ENCODE results near the gene CYB561D1. TPM values are rescaled to one million over a fixed set of nuclear protein-coding genes. Genes with fewer than 3 reads are reported as not detected.

The CYB561D1 gene
- total and polyA plus RNA-seq, 2 of the 8 experiments (the other 6 are each of a cell fraction or from before 2014, with no cell fraction given), result 3.6 to 3.8 TPM

GRCh38 chr1:109466452-109467300 lies 27.2 kb upstream of the CYB561D1 start, which contains the start of gene SYPL2:
Gene SYPL2 (plus strand): TSS chr1:109466546. CDS start chr1:109466844, 298 bp downstream.
- H3K56ac ChIP-seq (replicated peaks; ENCODE audit: insufficient read length, low read depth, low read length), result peak within 1 kb of the TSS; percentile 33
- no peak for TF ChIP-seq GTF2F1 (IDR thresholded peaks at IDR 0.05; ENCODE audit: borderline replicate concordance, low read depth, low read length)
- TF ChIP-seq POLR2A (IDR thresholded peaks at IDR 0.05; ENCODE audit: control extremely low read depth in 1 of 2, low read depth in 2 of 2, low read length in 2 of 2), result 0 out of 3 replicates have a peak, but pooled peaks of 1 of the 2 experiments have one; percentile 22
- 0 out of 2 replicates have a peak, but pooled peaks have one; percentile 11 for TF ChIP-seq BACH1 (IDR thresholded peaks at IDR 0.05; ENCODE audit: low read length)
- no peak for TF ChIP-seq NANOG (IDR thresholded peaks at IDR 0.05; ENCODE audit: insufficient read depth, low read depth, low read length, poor library complexity, severe bottlenecking)
- peak; percentile 72 for TF ChIP-seq KDM4A (IDR thresholded peaks at IDR 0.05; ENCODE audit: low read depth, low read length, severe bottlenecking)
- TF ChIP-seq USF2 (IDR thresholded peaks at IDR 0.05; ENCODE audit: low read length), result peak; percentile 71
- no peak for TF ChIP-seq SP4 (IDR thresholded peaks at IDR 0.05; ENCODE audit: low read length)
- TF ChIP-seq EZH2 (IDR thresholded peaks at IDR 0.05; ENCODE audit: low read depth, low read length, severe bottlenecking), result peak; percentile 54
- no peak for TF ChIP-seq MAFK (IDR thresholded peaks at IDR 0.05; ENCODE audit: low read depth, low read length)

More at GRCh38 chr1:109466452-109467300, 27.2 kb upstream of the CYB561D1 start, which contains the start of gene SYPL2:
- Histone ChIP-seq H3K9me3 (ENCODE audit: insufficient read depth in 2 of 2, low read depth in 1 of 2, low read length in 1 of 2) (no peaks in the 10 kb centered on the region), H4K8ac (ENCODE audit: extremely low read depth, insufficient read depth, low read length) (peak within 1 kb of the TSS; percentile 58; the same call in 1 of the 2 replicates), H3K79me2 (ENCODE audit: control insufficient read depth in 1 of 2, insufficient read depth in 2 of 2, low read length in 2 of 2) (no peaks in the 10 kb centered on the region), H3K4me3 (ENCODE audit: extremely low read depth in 1 of 4, insufficient read depth in 2 of 4, low read depth in 3 of 4, low read length in 4 of 4) (peak within 1 kb of the TSS; percentile 61 to 80 (median 64)), H3K27me3 (replicated peaks in 1 of 4; ENCODE audit: control insufficient read depth in 3 of 4, extremely low read depth in 1 of 4, insufficient read depth in 3 of 4, low read length in 3 of 4) (peaks cover 4 to 52% (median 40%) of the 10 kb centered on the region in 4 experiments), H3K14ac (ENCODE audit: insufficient read length) (no peak within 1 kb of the TSS), H4K91ac (replicated peaks; ENCODE audit: insufficient read length, low read length) (no peak within 1 kb of the TSS), H2AFZ (ENCODE audit: low read length) (peak within 1 kb of the TSS; percentile 84), H3K23me2 (ENCODE audit: low read depth, low read length) (peaks cover 8% of the 10 kb centered on the region; the same call in 1 of the 2 replicates), H2BK12ac (ENCODE audit: low read depth, low read length) (no peak within 1 kb of the TSS), H3K18ac (ENCODE audit: extremely low read depth, low read length) (peak within 1 kb of the TSS; percentile 56; the same call in 1 of the 2 replicates), H2BK120ac (replicated peaks; ENCODE audit: low read depth, low read length) (no peak within 1 kb of the TSS), H3K4ac (replicated peaks; ENCODE audit: insufficient read length, low read depth, low read length) (no peak within 1 kb of the TSS), H3K79me1 (ENCODE audit: low read depth, low read length) (no peaks in the 10 kb centered on the region), H3K4me2 (ENCODE audit: insufficient read depth in 1 of 2, low read depth in 2 of 2, low read length in 2 of 2) (peak within 1 kb of the TSS; percentile 88 to 94), H3K4me1 (replicated peaks in 1 of 4; ENCODE audit: control insufficient read depth in 3 of 4, insufficient read depth in 4 of 4, low read length in 3 of 4) (peaks cover 0 to 8% (median 1%) of the 10 kb centered on the region in 4 experiments; a peak in 5 of 7 replicates), H2BK15ac (ENCODE audit: low read length) (no peak within 1 kb of the TSS), H3K36me3 (ENCODE audit: control insufficient read depth in 2 of 4, insufficient read depth in 4 of 4, low read length in 3 of 4) (no peaks in the 10 kb centered on the region), H2AK5ac (ENCODE audit: low read depth, low read length) (no peak within 1 kb of the TSS), H3K9ac (replicated peaks in 1 of 4; ENCODE audit: extremely low read depth in 1 of 4, low read depth in 3 of 4, low read length in 3 of 4) (0 out of 7 replicates have a peak within 1 kb of the TSS, but pooled peaks of 1 of the 4 experiments have one; percentile 2), H3K23ac (ENCODE audit: insufficient read length) (no peak within 1 kb of the TSS), H2BK5ac (ENCODE audit: low read depth, low read length) (no peak within 1 kb of the TSS), H4K5ac (ENCODE audit: insufficient read length, low read depth, low read length) (no peak within 1 kb of the TSS), H3K27ac (ENCODE audit: low read depth, low read length) (no peak within 1 kb of the TSS), H4K20me1 (replicated peaks in 1 of 2; ENCODE audit: control insufficient read depth in 1 of 2, insufficient read depth in 2 of 2, low read length in 2 of 2) (no peaks in the 10 kb centered on the region), H2BK20ac (ENCODE audit: low read length) (no peak within 1 kb of the TSS; the same call in 1 of the 2 replicates)
- FAIRE-seq (no peak), DNase-seq (ENCODE audit: low read depth in 1 of 2, low spot score in 2 of 2) (peak in 1 of 2 experiments; percentile 77)
- WGBS, 2 experiments (ENCODE audit: extremely low coverage in 1 of 2, insufficient coverage in 1 of 2, insufficient read length in 1 of 2, insufficient replicate concordance in 2 of 2, low coverage in 1 of 2, low lambda C conversion rate in 2 of 2, missing lambda C conversion rate in 1 of 2), result 1% methylated on average over 33 of the region's 88 CpGs; no CpG with 5 or more reads in 1 of the 2 experiments
- POLR2A ChIA-PET (ENCODE audit: partially characterized antibody), result interaction anchor here (1.4 to 2.0 kb wide), 2 partner anchors 11 to 40 kb away, joined by 5 to 6 read pairs; partner anchors contain the start of gene PSMA5
- CTCF ChIA-PET (ENCODE audit: partially characterized antibody), result interaction anchor here (1.6 kb wide), 1 partner anchor 66 kb away, joined by 6 read pairs; no protein-coding TSS in a partner anchor

All from H1 (cell line).